Measurements from ENCODE around the gene GTPBP1. TPM values are rescaled to one million over a fixed set of nuclear protein-coding genes. Genes with fewer than 3 reads are reported as not detected.

The GTPBP1 gene
- total and polyA plus RNA-seq, 2 of the 13 experiments (the other 11 are each of a cell fraction or from before 2014, with no cell fraction given): 22.3 to 27.0 TPM

DNA sequence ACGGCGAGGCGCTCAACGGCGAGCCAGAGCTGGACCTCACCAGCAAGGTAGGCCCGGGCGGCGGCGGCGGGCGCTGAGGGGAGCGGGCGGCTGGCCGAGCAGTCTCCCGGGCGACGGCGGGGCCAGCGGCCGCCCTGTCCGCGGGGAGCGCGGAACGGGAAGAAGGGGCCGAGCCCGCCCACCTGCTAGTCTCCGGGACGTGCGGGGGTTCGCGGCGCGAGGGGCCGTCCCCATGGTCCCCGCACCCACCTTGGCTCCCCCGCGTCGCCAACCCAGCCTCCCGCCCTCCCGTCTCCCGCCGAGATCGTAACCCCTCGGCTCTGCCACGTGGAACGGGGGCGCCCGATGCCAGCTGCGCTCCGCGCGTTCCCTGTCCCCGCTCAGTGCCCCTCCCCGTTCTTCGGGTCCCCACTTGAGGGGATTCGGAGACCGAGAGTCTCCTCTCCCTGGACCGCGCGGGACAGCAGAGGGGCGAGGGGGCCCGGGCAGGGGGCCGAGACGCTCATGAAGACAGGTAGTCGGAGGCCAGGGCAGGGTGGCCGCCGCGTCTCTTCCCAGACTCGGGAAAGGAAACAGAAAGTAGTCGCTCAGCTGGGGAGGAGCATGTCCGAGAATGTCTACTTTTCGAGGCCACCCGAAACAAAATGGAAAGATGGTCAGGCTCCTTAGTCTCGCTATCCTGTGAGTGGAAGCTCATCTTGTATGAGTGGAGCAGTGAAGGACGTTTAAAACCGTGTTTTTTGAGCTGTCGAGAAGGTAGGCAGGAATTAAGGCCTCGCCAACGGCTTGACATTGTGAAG lies 557 bp downstream of the GTPBP1 start (continued):
- TF ChIP-seq, protein P1, sequence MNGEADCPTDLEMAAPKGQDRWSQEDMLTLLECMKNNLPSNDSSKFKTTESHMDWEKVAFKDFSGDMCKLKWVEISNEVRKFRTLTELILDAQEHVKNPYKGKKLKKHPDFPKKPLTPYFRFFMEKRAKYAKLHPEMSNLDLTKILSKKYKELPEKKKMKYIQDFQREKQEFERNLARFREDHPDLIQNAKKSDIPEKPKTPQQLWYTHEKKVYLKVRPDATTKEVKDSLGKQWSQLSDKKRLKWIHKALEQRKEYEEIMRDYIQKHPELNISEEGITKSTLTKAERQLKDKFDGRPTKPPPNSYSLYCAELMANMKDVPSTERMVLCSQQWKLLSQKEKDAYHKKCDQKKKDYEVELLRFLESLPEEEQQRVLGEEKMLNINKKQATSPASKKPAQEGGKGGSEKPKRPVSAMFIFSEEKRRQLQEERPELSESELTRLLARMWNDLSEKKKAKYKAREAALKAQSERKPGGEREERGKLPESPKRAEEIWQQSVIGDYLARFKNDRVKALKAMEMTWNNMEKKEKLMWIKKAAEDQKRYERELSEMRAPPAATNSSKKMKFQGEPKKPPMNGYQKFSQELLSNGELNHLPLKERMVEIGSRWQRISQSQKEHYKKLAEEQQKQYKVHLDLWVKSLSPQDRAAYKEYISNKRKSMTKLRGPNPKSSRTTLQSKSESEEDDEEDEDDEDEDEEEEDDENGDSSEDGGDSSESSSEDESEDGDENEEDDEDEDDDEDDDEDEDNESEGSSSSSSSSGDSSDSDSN (CRISPR knock-in tag; IDR thresholded peaks at IDR 0.05): peak; percentile 73; the same call in 1 of the 2 replicates
- no peak for TF ChIP-seq NR1H2 (CRISPR knock-in tag; IDR thresholded peaks at IDR 0.05; ENCODE audit: borderline replicate concordance, low read depth)
- no peak for TF ChIP-seq CBX5 (CRISPR knock-in tag; IDR thresholded peaks at IDR 0.05; ENCODE audit: borderline replicate concordance)
- no peak for TF ChIP-seq ZNF589 (CRISPR knock-in tag; conservative IDR thresholded peaks at IDR 0.05)
- TF ChIP-seq, protein P2, sequence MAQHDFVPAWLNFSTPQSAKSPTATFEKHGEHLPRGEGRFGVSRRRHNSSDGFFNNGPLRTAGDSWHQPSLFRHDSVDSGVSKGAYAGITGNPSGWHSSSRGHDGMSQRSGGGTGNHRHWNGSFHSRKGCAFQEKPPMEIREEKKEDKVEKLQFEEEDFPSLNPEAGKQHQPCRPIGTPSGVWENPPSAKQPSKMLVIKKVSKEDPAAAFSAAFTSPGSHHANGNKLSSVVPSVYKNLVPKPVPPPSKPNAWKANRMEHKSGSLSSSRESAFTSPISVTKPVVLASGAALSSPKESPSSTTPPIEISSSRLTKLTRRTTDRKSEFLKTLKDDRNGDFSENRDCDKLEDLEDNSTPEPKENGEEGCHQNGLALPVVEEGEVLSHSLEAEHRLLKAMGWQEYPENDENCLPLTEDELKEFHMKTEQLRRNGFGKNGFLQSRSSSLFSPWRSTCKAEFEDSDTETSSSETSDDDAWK (CRISPR knock-in tag; IDR thresholded peaks at IDR 0.05): no peak
- no peak for TF ChIP-seq JUN (CRISPR knock-in tag; IDR thresholded peaks at IDR 0.05)
- TF ChIP-seq, protein P3, sequence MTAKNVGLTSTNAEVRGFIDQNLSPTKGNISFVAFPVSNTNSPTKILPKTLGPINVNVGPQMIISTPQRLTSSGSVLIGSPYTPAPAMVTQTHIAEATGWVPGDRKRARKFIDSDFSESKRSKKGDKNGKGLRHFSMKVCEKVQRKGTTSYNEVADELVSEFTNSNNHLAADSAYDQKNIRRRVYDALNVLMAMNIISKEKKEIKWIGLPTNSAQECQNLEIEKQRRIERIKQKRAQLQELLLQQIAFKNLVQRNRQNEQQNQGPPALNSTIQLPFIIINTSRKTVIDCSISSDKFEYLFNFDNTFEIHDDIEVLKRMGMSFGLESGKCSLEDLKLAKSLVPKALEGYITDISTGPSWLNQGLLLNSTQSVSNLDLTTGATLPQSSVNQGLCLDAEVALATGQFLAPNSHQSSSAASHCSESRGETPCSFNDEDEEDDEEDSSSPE (CRISPR knock-in tag; IDR thresholded peaks at IDR 0.05): no peak
- no peak for TF ChIP-seq CREM (IDR thresholded peaks at IDR 0.05)
- TF ChIP-seq CREM (CRISPR knock-in tag; IDR thresholded peaks at IDR 0.05): no peak
- TF ChIP-seq SP140L (CRISPR knock-in tag; IDR thresholded peaks at IDR 0.05; ENCODE audit: borderline replicate concordance): no peak
- TF ChIP-seq, protein P4, sequence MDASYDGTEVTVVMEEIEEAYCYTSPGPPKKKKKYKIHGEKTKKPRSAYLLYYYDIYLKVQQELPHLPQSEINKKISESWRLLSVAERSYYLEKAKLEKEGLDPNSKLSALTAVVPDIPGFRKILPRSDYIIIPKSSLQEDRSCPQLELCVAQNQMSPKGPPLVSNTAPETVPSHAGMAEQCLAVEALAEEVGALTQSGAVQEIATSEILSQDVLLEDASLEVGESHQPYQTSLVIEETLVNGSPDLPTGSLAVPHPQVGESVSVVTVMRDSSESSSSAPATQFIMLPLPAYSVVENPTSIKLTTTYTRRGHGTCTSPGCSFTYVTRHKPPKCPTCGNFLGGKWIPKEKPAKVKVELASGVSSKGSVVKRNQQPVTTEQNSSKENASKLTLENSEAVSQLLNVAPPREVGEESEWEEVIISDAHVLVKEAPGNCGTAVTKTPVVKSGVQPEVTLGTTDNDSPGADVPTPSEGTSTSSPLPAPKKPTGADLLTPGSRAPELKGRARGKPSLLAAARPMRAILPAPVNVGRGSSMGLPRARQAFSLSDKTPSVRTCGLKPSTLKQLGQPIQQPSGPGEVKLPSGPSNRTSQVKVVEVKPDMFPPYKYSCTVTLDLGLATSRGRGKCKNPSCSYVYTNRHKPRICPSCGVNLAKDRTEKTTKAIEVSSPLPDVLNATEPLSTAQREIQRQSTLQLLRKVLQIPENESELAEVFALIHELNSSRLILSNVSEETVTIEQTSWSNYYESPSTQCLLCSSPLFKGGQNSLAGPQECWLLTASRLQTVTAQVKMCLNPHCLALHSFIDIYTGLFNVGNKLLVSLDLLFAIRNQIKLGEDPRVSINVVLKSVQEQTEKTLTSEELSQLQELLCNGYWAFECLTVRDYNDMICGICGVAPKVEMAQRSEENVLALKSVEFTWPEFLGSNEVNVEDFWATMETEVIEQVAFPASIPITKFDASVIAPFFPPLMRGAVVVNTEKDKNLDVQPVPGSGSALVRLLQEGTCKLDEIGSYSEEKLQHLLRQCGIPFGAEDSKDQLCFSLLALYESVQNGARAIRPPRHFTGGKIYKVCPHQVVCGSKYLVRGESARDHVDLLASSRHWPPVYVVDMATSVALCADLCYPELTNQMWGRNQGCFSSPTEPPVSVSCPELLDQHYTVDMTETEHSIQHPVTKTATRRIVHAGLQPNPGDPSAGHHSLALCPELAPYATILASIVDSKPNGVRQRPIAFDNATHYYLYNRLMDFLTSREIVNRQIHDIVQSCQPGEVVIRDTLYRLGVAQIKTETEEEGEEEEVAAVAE (CRISPR knock-in tag; IDR thresholded peaks at IDR 0.05; ENCODE audit: borderline replicate concordance): no peak
- TF ChIP-seq SRSF9 (IDR thresholded peaks at IDR 0.05; ENCODE audit: borderline replicate concordance, insufficient read depth, low read depth, low read length, poor library complexity, severe bottlenecking): no peak
- TF ChIP-seq ZNF567 (CRISPR knock-in tag; IDR thresholded peaks at IDR 0.05; ENCODE audit: borderline replicate concordance): 0 out of 2 replicates have a peak, but pooled peaks have one; percentile 44
- TF ChIP-seq, protein P5, sequence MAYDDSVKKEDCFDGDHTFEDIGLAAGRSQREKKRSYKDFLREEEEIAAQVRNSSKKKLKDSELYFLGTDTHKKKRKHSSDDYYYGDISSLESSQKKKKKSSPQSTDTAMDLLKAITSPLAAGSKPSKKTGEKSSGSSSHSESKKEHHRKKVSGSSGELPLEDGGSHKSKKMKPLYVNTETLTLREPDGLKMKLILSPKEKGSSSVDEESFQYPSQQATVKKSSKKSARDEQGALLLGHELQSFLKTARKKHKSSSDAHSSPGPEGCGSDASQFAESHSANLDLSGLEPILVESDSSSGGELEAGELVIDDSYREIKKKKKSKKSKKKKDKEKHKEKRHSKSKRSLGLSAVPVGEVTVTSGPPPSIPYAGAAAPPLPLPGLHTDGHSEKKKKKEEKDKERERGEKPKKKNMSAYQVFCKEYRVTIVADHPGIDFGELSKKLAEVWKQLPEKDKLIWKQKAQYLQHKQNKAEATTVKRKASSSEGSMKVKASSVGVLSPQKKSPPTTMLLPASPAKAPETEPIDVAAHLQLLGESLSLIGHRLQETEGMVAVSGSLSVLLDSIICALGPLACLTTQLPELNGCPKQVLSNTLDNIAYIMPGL (CRISPR knock-in tag; IDR thresholded peaks at IDR 0.05; ENCODE audit: borderline replicate concordance in 1 of 2, low read depth in 1 of 2): no peak; a peak in 1 of 4 replicates
- TF ChIP-seq ZNF207 (IDR thresholded peaks at IDR 0.05; ENCODE audit: borderline replicate concordance): no peak
- no peak for TF ChIP-seq HNRNPUL1 (IDR thresholded peaks at IDR 0.05; ENCODE audit: low read depth, low read length)
- no peak for TF ChIP-seq ZSCAN30 (CRISPR knock-in tag; IDR thresholded peaks at IDR 0.05)
